Measurements from ENCODE around the gene FIZ1.

- no peak for TF ChIP-seq CTCF (IDR thresholded peaks at IDR 0.05; ENCODE audit: low read depth, low read length)
- TF ChIP-seq MYC (IDR thresholded peaks at IDR 0.05; ENCODE audit: low read depth, low read length): no peak
- TF ChIP-seq MAX (IDR thresholded peaks at IDR 0.05; ENCODE audit: low read depth, low read length): no peak
These were observed 49.6 kb downstream of the FIZ1 start for GRCh38 chr19:55549500-55550320.

All from NB4 (cell line).